HG02938 (cell line): ENCODE data around the gene SPATA9.

ENCODE experiments used
- ATAC-seq: cut with Tn5 transposase; IDR thresholded peaks from one replicate; pipeline ENCODE4 v1.9.1; 2021; ENCODE audit warnings: mild to moderate bottlenecking, moderate library complexity; ENCODE audit not compliant: unreplicated experiment

SPATA9 gene

GRCh38 chr5:95686651-95687050 lies 3.9 kb upstream of the SPATA9 start:
- ATAC-seq, result no peak

GRCh38 chr5:95684361-95684760 lies 1.6 kb upstream of the SPATA9 start:
- no peak for ATAC-seq

- no peak for ATAC-seq
These were observed 9.7 kb downstream of the SPATA9 start for GRCh38 chr5:95673081-95673480.

GRCh38 chr5:95672641-95673040 lies 10.2 kb downstream of the SPATA9 start:
- no peak for ATAC-seq

- no peak for ATAC-seq
These were observed 11.0 kb downstream of the SPATA9 start for GRCh38 chr5:95671826-95672225.

- no peak for ATAC-seq
These were observed 12.2 kb downstream of the SPATA9 start for GRCh38 chr5:95670568-95670967.

GRCh38 chr5:95669985-95670384 lies 12.8 kb downstream of the SPATA9 start:
- no peak for ATAC-seq

GRCh38 chr5:95669540-95669939 lies 13.3 kb downstream of the SPATA9 start:
- ATAC-seq, result no peak

GRCh38 chr5:95668728-95669127 lies 14.1 kb downstream of the SPATA9 start:
- no peak for ATAC-seq

GRCh38 chr5:95668216-95668615 lies 14.6 kb downstream of the SPATA9 start:
- no peak for ATAC-seq

GRCh38 chr5:95667678-95668077 lies 15.1 kb downstream of the SPATA9 start:
- no peak for ATAC-seq

GRCh38 chr5:95667061-95667618 lies 15.7 kb downstream of the SPATA9 start:
- ATAC-seq, result no peak

- no peak for ATAC-seq
These were observed 18.5 kb downstream of the SPATA9 start for GRCh38 chr5:95664204-95664786.

GRCh38 chr5:95662946-95663345 lies 19.8 kb downstream of the SPATA9 start:
- ATAC-seq, result no peak

- no peak for ATAC-seq
These were observed 22.7 kb downstream of the SPATA9 start for GRCh38 chr5:95660060-95660459.

GRCh38 chr5:95655575-95655974 lies 27.2 kb downstream of the SPATA9 start:
- no peak for ATAC-seq

- no peak for ATAC-seq
These were observed 28.6 kb downstream of the SPATA9 start for GRCh38 chr5:95654196-95654595.

- ATAC-seq, result no peak
These were observed 29.9 kb downstream of the SPATA9 start for GRCh38 chr5:95652849-95653248.

- no peak for ATAC-seq
These were observed 32.8 kb downstream of the SPATA9 start for GRCh38 chr5:95649842-95650620.

- no peak for ATAC-seq
These were observed 33.5 kb downstream of the SPATA9 start for GRCh38 chr5:95649274-95649673.

GRCh38 chr5:95647886-95648860 lies 34.6 kb downstream of the SPATA9 start:
- no peak for ATAC-seq
